ENCODE data around the gene CSF1. TPM values are rescaled to one million over a fixed set of nuclear protein-coding genes. Genes with fewer than 3 reads are reported as not detected.
A peak's percentile ranks its signal among the peaks of the same experiment; 100 is the strongest.

Gene CSF1
- total RNA-seq, 1 experiment from 2014 or later = 68.9 TPM

- Histone ChIP-seq H3K27ac (no peak overlapping the region), H3K36me3 (peaks cover 91% of the 10 kb centered on the region), H3K9me3 (replicated peaks) (no peaks in the 10 kb centered on the region), H3K27me3 (replicated peaks) (no peaks in the 10 kb centered on the region), H3K4me3 (no peak overlapping the region), H3K4me1 (replicated peaks) (peaks cover 6% of the 10 kb centered on the region)
- no peak for DNase-seq (ENCODE audit: low read depth in 1 of 2, low spot score in 2 of 2)
These were observed 16.1 kb downstream of the CSF1 start for GRCh38 chr1:109926662-109927300.

- Histone ChIP-seq H3K4me3 (no peak overlapping the region), H3K9me3 (replicated peaks) (no peaks in the 10 kb centered on the region), H3K4me1 (replicated peaks) (peaks cover 6% of the 10 kb centered on the region), H3K27ac (no peak overlapping the region), H3K27me3 (replicated peaks) (no peaks in the 10 kb centered on the region), H3K36me3 (peaks cover 85% of the 10 kb centered on the region)
- no peak for DNase-seq (ENCODE audit: low read depth in 1 of 2, low spot score in 2 of 2)
These were observed 16.7 kb downstream of the CSF1 start for GRCh38 chr1:109927356-109927755.

GRCh38 chr1:109927911-109928321, 17.3 kb downstream of the CSF1 start:
- no peaks in the 10 kb centered on the region for H3K27me3 ChIP-seq (replicated peaks)
- no peak overlapping the region for H3K27ac ChIP-seq
- peaks cover 6% of the 10 kb centered on the region for H3K4me1 ChIP-seq (replicated peaks)
- peaks cover 79% of the 10 kb centered on the region for H3K36me3 ChIP-seq
- no peak for DNase-seq (ENCODE audit: low read depth in 1 of 2, low spot score in 2 of 2)
- no peaks in the 10 kb centered on the region for H3K9me3 ChIP-seq (replicated peaks)
- no peak overlapping the region for H3K4me3 ChIP-seq

GRCh38 chr1:109928591-109929111, 18.0 kb downstream of the CSF1 start:
- Histone ChIP-seq H3K4me3 (no peak overlapping the region), H3K27ac (no peak overlapping the region), H3K4me1 (replicated peaks) (peaks cover 7% of the 10 kb centered on the region), H3K36me3 (peaks cover 72% of the 10 kb centered on the region), H3K27me3 (replicated peaks) (no peaks in the 10 kb centered on the region), H3K9me3 (replicated peaks) (no peaks in the 10 kb centered on the region)
- no peak for DNase-seq (ENCODE audit: low read depth in 1 of 2, low spot score in 2 of 2)

- H3K9me3 ChIP-seq (replicated peaks) = no peaks in the 10 kb centered on the region
- H3K4me1 ChIP-seq (replicated peaks) = peaks cover 12% of the 10 kb centered on the region
- DNase-seq (ENCODE audit: low read depth in 1 of 2, low spot score in 2 of 2) = no peak
- peaks cover 67% of the 10 kb centered on the region for H3K36me3 ChIP-seq
- H3K4me3 ChIP-seq = no peak overlapping the region
- H3K27me3 ChIP-seq (replicated peaks) = no peaks in the 10 kb centered on the region
- no peak overlapping the region for H3K27ac ChIP-seq
These were observed 18.5 kb downstream of the CSF1 start for GRCh38 chr1:109929170-109929569.

GRCh38 chr1:109929588-109930251, 19.1 kb downstream of the CSF1 start:
- Histone ChIP-seq H3K4me1 (replicated peaks) (peaks cover 17% of the 10 kb centered on the region), H3K27me3 (replicated peaks) (no peaks in the 10 kb centered on the region), H3K27ac (no peak overlapping the region), H3K4me3 (no peak overlapping the region), H3K36me3 (peaks cover 61% of the 10 kb centered on the region), H3K9me3 (replicated peaks) (no peaks in the 10 kb centered on the region)
- DNase-seq (ENCODE audit: low read depth in 1 of 2, low spot score in 2 of 2) = no peak

GRCh38 chr1:109930252-109930993, 19.8 kb downstream of the CSF1 start:
- Histone ChIP-seq H3K27ac (no peak overlapping the region), H3K36me3 (peaks cover 54% of the 10 kb centered on the region), H3K4me1 (replicated peaks) (peaks cover 17% of the 10 kb centered on the region), H3K4me3 (no peak overlapping the region), H3K27me3 (replicated peaks) (no peaks in the 10 kb centered on the region), H3K9me3 (replicated peaks) (no peaks in the 10 kb centered on the region)
- DNase-seq (ENCODE audit: low read depth in 1 of 2, low spot score in 2 of 2) = no peak

- H3K27me3 ChIP-seq (replicated peaks) = no peaks in the 10 kb centered on the region
- H3K4me3 ChIP-seq = no peak overlapping the region
- peak; percentile 59 to 75 for DNase-seq (ENCODE audit: low read depth in 1 of 2, low spot score in 2 of 2)
- H3K36me3 ChIP-seq = peaks cover 46% of the 10 kb centered on the region
- H3K27ac ChIP-seq = no peak overlapping the region
- no peaks in the 10 kb centered on the region for H3K9me3 ChIP-seq (replicated peaks)
- peaks cover 17% of the 10 kb centered on the region for H3K4me1 ChIP-seq (replicated peaks)
These were observed 20.6 kb downstream of the CSF1 start for GRCh38 chr1:109931189-109931731.

GRCh38 chr1:109931911-109932636, 21.4 kb downstream of the CSF1 start:
- H3K4me3 ChIP-seq = no peak overlapping the region
- no peaks in the 10 kb centered on the region for H3K27me3 ChIP-seq (replicated peaks)
- no peak overlapping the region for H3K27ac ChIP-seq
- H3K36me3 ChIP-seq = peaks cover 39% of the 10 kb centered on the region
- no peak for DNase-seq (ENCODE audit: low read depth in 1 of 2, low spot score in 2 of 2)
- H3K4me1 ChIP-seq (replicated peaks) = peaks cover 17% of the 10 kb centered on the region
- H3K9me3 ChIP-seq (replicated peaks) = no peaks in the 10 kb centered on the region

- peaks cover 17% of the 10 kb centered on the region for H3K4me1 ChIP-seq (replicated peaks)
- 0 out of 2 replicates have a peak, but pooled peaks cover under 1% of the 10 kb centered on the region for H3K9me3 ChIP-seq (replicated peaks)
- no peak overlapping the region for H3K27ac ChIP-seq
- H3K36me3 ChIP-seq = peaks cover 33% of the 10 kb centered on the region
- no peak for DNase-seq (ENCODE audit: low read depth in 1 of 2, low spot score in 2 of 2)
- H3K4me3 ChIP-seq = no peak overlapping the region
- H3K27me3 ChIP-seq (replicated peaks) = no peaks in the 10 kb centered on the region
These were observed 22.0 kb downstream of the CSF1 start for GRCh38 chr1:109932679-109933078.

GRCh38 chr1:109933856-109934711, 23.4 kb downstream of the CSF1 start:
- Histone ChIP-seq H3K36me3 (peaks cover 19% of the 10 kb centered on the region), H3K9me3 (replicated peaks) (peaks cover 8% of the 10 kb centered on the region; the same call in 1 of the 2 replicates), H3K27me3 (replicated peaks) (no peaks in the 10 kb centered on the region), H3K4me3 (no peak overlapping the region), H3K27ac (no peak overlapping the region), H3K4me1 (replicated peaks) (peaks cover 12% of the 10 kb centered on the region)
- DNase-seq (ENCODE audit: low read depth in 1 of 2, low spot score in 2 of 2) = peak in 1 of 2 experiments; percentile 32

- DNase-seq (ENCODE audit: low read depth in 1 of 2, low spot score in 2 of 2) = no peak
- Histone ChIP-seq H3K4me3 (no peak overlapping the region), H3K36me3 (peaks cover 5% of the 10 kb centered on the region), H3K4me1 (replicated peaks) (peaks cover 12% of the 10 kb centered on the region), H3K27me3 (replicated peaks) (no peaks in the 10 kb centered on the region), H3K9me3 (replicated peaks) (peaks cover 8% of the 10 kb centered on the region; the same call in 1 of the 2 replicates), H3K27ac (no peak overlapping the region)
These were observed 24.8 kb downstream of the CSF1 start for GRCh38 chr1:109935451-109935900.

Measured in SJSA1 (cell line).